A673 (cell line): Measurements from ENCODE around the gene ABCC9.

Source experiments
- EZH2 ChIP-seq: fragments of 200-600 bp; sonication (generic); IDR thresholded peaks from 2 replicates; pipeline ENCODE4 v1.6.1; 2017; ENCODE audit warnings: borderline replicate concordance, low read depth, mild to moderate bottlenecking, mixed read lengths, antibody characterized with exemption, low read length; ENCODE audit not compliant: poor library complexity, severe bottlenecking
- TF ChIP-seq, protein P1 (sequence below): fragments of 300-800, 200-600 bp; sonication (generic); conservative IDR thresholded peaks from 2 replicates; pipeline ENCODE4 v1.5.1; 2017; ENCODE audit warnings: low read depth, mild to moderate bottlenecking, antibody characterized with exemption, low read length, moderate library complexity, mixed read lengths

DNA sequence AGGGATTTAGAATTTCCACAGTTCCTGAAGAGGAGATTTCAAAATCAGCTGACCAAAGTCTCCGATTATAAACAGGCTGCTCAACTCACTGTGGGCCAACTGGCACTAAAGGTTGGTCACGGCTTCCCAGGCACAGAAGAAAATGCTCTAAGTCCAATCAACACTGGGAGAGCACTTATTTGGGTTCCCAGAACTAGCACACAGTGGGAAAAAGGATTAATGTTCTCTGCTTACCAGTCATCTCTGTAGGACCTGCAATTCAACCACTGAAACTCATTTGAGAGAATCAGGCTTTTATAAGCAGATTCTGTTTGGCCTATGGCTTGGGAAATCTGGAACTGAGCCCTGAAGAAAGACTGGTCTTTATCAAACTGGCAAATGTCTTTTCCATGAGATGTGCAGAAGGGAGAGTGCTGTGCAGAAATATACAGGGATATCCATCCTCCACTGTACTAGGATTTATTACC is 49.4 kb downstream of the ABCC9 start:
- TF ChIP-seq, protein P1, sequence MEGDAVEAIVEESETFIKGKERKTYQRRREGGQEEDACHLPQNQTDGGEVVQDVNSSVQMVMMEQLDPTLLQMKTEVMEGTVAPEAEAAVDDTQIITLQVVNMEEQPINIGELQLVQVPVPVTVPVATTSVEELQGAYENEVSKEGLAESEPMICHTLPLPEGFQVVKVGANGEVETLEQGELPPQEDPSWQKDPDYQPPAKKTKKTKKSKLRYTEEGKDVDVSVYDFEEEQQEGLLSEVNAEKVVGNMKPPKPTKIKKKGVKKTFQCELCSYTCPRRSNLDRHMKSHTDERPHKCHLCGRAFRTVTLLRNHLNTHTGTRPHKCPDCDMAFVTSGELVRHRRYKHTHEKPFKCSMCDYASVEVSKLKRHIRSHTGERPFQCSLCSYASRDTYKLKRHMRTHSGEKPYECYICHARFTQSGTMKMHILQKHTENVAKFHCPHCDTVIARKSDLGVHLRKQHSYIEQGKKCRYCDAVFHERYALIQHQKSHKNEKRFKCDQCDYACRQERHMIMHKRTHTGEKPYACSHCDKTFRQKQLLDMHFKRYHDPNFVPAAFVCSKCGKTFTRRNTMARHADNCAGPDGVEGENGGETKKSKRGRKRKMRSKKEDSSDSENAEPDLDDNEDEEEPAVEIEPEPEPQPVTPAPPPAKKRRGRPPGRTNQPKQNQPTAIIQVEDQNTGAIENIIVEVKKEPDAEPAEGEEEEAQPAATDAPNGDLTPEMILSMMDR = no peak
- no peak for TF ChIP-seq EZH2
